Measurements from ENCODE around the gene MRPS27. TPM values are rescaled to one million over a fixed set of nuclear protein-coding genes. Genes with fewer than 3 reads are reported as not detected.

The MRPS27 gene
- total and polyA plus RNA-seq, 8 donors: 9.4 to 28.0 (median 20.6) TPM

GRCh38 chr5:72307573-72307967 is 12.5 kb downstream of the MRPS27 start:
- H3K27ac ChIP-seq: peak overlapping the region; percentile 86 to 95 (median 88)
- TF ChIP-seq, protein P1, sequence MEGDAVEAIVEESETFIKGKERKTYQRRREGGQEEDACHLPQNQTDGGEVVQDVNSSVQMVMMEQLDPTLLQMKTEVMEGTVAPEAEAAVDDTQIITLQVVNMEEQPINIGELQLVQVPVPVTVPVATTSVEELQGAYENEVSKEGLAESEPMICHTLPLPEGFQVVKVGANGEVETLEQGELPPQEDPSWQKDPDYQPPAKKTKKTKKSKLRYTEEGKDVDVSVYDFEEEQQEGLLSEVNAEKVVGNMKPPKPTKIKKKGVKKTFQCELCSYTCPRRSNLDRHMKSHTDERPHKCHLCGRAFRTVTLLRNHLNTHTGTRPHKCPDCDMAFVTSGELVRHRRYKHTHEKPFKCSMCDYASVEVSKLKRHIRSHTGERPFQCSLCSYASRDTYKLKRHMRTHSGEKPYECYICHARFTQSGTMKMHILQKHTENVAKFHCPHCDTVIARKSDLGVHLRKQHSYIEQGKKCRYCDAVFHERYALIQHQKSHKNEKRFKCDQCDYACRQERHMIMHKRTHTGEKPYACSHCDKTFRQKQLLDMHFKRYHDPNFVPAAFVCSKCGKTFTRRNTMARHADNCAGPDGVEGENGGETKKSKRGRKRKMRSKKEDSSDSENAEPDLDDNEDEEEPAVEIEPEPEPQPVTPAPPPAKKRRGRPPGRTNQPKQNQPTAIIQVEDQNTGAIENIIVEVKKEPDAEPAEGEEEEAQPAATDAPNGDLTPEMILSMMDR (IDR thresholded peaks at IDR 0.05): no peak
- H3K4me3 ChIP-seq: peak overlapping the region; percentile 35 to 70 (median 66)
- DNase-seq (no peak), ATAC-seq (peak in 2 of 4 donors; percentile 4 to 5), FAIRE-seq (no peak)
- H3K27me3 ChIP-seq: no peaks in the 10 kb centered on the region
- H3K36me3 ChIP-seq: peaks cover 0 to 23% (median 0%) of the 10 kb centered on the region in 3 donors
- H3K4me1 ChIP-seq: peaks cover 0 to 9% (median 4%) of the 10 kb centered on the region in 3 donors
- H3K9me3 ChIP-seq: no peaks in the 10 kb centered on the region
- 1% methylated on average over 8 of the region's 8 CpGs for WGBS, 2 donors
- intact Hi-C loops (cut with DNase I): loop anchor here in 1 of 3 donors (10.0 kb wide), 1 partner anchor 523 kb away; no protein-coding TSS in a partner anchor

DNA sequence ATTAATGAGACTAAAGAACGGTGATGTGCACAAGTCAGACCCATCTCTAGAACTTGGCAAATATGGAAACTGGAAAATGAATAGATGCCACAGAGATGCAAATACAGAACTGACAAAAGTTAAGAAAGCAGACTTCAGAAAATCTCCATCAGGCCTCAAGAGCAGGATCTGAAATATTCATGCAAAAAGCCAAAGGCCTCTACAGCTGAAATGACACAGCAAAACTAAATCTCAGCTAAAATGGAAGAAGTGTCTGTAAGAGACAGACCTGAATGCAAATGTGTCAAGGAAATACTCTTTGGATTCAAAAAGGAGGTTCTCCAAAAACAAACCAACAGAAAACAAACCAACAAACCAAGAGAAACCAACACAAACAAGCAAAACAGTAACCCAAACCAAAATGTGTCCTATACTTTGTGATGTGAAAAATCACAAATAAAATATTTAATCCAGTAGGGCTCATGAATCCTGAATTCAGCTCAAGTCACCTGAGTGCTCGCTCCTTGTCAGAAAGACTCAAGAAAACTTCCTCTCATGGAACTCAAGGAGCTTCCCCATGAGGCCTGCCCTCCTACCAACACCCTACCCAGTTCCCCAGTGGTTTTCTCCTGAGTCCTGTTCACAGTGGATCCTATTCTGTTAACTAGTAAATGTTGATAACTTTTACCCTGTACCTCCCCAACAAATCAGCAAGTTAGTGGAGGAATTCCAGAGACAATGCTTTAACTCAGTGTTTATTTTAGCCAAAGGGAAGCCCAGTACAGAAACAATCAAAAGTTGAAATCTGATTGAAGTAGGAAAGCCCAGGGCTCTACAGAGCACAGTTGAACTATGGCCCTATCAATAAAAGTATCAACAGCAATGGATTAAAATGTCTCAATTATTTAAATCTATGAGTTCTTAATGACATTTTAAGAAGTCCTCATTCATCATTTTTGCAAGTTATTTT is 14.6 kb downstream of the MRPS27 start:
- Histone ChIP-seq H3K9me3 (no peaks in the 10 kb centered on the region), H3K4me3 (no peak overlapping the region), H3K4me1 (peaks cover 0 to 9% (median 4%) of the 10 kb centered on the region in 3 donors), H3K36me3 (peaks cover 0 to 7% (median 0%) of the 10 kb centered on the region in 3 donors), H3K27me3 (no peaks in the 10 kb centered on the region), H3K27ac (no peak overlapping the region)
- 93 to 95% methylated on average over 2 of the region's 2 CpGs for WGBS, 2 donors
- TF ChIP-seq, protein P1 (IDR thresholded peaks at IDR 0.05): no peak
- intact Hi-C loops (cut with DNase I): loop anchor here in 1 of 3 donors (10.0 kb wide), 1 partner anchor 521 kb away; no protein-coding TSS in a partner anchor
- ATAC-seq (no peak), FAIRE-seq (no peak), DNase-seq (no peak)

- Histone ChIP-seq H3K27ac (no peak overlapping the region), H3K4me3 (no peak overlapping the region), H3K27me3 (no peaks in the 10 kb centered on the region), H3K4me1 (peaks cover 0 to 8% (median 4%) of the 10 kb centered on the region in 3 donors), H3K36me3 (no peaks in the 10 kb centered on the region), H3K9me3 (no peaks in the 10 kb centered on the region)
- TF ChIP-seq, protein P1 (IDR thresholded peaks at IDR 0.05): no peak
- FAIRE-seq (no peak), DNase-seq (no peak), ATAC-seq (no peak)
- intact Hi-C loops (cut with DNase I): loop anchor here in 1 of 3 donors (10.0 kb wide), 1 partner anchor 517 kb away; no protein-coding TSS in a partner anchor
- WGBS, 2 donors: 78 to 83% methylated on average over 3 of the region's 3 CpGs
Measured at GRCh38 chr5:72302171-72302570, 17.9 kb downstream of the MRPS27 start.

- H3K9me3 ChIP-seq: no peaks in the 10 kb centered on the region
- no peak overlapping the region for H3K27ac ChIP-seq
- H3K4me1 ChIP-seq: peaks cover 0 to 6% (median 4%) of the 10 kb centered on the region in 3 donors
- 94% methylated on average over 6 of the region's 6 CpGs for WGBS, 2 donors
- H3K36me3 ChIP-seq: no peaks in the 10 kb centered on the region
- DNase-seq (no peak), FAIRE-seq (no peak), ATAC-seq (no peak)
- TF ChIP-seq, protein P1 (IDR thresholded peaks at IDR 0.05): no peak
- H3K4me3 ChIP-seq: no peak overlapping the region
- H3K27me3 ChIP-seq: no peaks in the 10 kb centered on the region
- intact Hi-C loops (cut with DNase I): loop anchor here in 1 of 3 donors (10.0 kb wide), 1 partner anchor 517 kb away; no protein-coding TSS in a partner anchor
Measured at GRCh38 chr5:72301557-72301956, 18.5 kb downstream of the MRPS27 start.
